HepG2 (cell line): Measurements from ENCODE around the gene POLR3GL. TPM values are rescaled to one million over a fixed set of nuclear protein-coding genes. Genes with fewer than 3 reads are reported as not detected.

Source experiments
- ARID2 ChIP-seq: sonication (generic); formaldehyde crosslinking; IDR thresholded peaks from 2 replicates; pipeline ENCODE4 v1.8.1; 2022; ENCODE audit warnings: mild to moderate bottlenecking, missing genetic modification reagents, borderline replicate concordance
- BRCA1 ChIP-seq: sonication (generic); formaldehyde crosslinking; IDR thresholded peaks from 2 replicates; pipeline ENCODE4 v1.4.0; 2020; ENCODE audit warnings: missing genetic modification reagents
- EHMT2 ChIP-seq: fragments of 200-600 bp; sonication (generic); IDR thresholded peaks from 2 replicates; pipeline ENCODE4 v1.7.0; 2017; ENCODE audit warnings: antibody characterized with exemption, low read depth, low read length, borderline replicate concordance
- MED8 ChIP-seq: sonication (generic); formaldehyde crosslinking; IDR thresholded peaks from 2 replicates; pipeline ENCODE4 v1.8.1; 2023; ENCODE audit warnings: mild to moderate bottlenecking, missing genetic modification reagents; ENCODE audit not compliant: insufficient replicate concordance
- NAIF1 ChIP-seq: sonication (generic); formaldehyde crosslinking; IDR thresholded peaks from 2 replicates; pipeline ENCODE4 v1.5.0; 2020; ENCODE audit warnings: mild to moderate bottlenecking, missing genetic modification reagents, borderline replicate concordance
- NFKB2 ChIP-seq: sonication (generic); formaldehyde crosslinking; IDR thresholded peaks from 2 replicates; pipeline ENCODE4 v1.4.0; 2020; ENCODE audit warnings: missing genetic modification reagents, borderline replicate concordance
- RARA ChIP-seq: IDR thresholded peaks from 2 replicates; pipeline ENCODE4 v1.6.1; 2016; ENCODE audit warnings: missing genetic modification reagents, missing compliant biosample characterization
- SKI ChIP-seq: fragments of 450-650 bp; IDR thresholded peaks from one replicate; pipeline ENCODE4 v1.6.1; 2018; ENCODE audit warnings: mild to moderate bottlenecking; ENCODE audit not compliant: partially characterized antibody
- TOPORS ChIP-seq: sonication (generic); formaldehyde crosslinking; IDR thresholded peaks from 2 replicates; pipeline ENCODE4 v1.8.0; 2023; ENCODE audit warnings: mild to moderate bottlenecking, missing genetic modification reagents
- USF2 ChIP-seq, 2 experiments: sonication (generic) in 1 of 2; formaldehyde crosslinking in 1 of 2; IDR thresholded peaks; 2 replicates each; pipeline versions ENCODE4 v1.5.1 to v1.6.1; 2011 to 2020; ENCODE audit warnings: borderline replicate concordance in 1 of 2, low read depth in 1 of 2, low read length in 1 of 2, mild to moderate bottlenecking in 1 of 2, missing genetic modification reagents in 1 of 2, moderate library complexity in 1 of 2
- ZFAT ChIP-seq: sonication (generic); formaldehyde crosslinking; conservative IDR thresholded peaks from 2 replicates; pipeline ENCODE4 v1.8.1; 2023; ENCODE audit warnings: missing genetic modification reagents, inconsistent platforms
- ZNF225 ChIP-seq: sonication (generic); formaldehyde crosslinking; IDR thresholded peaks from 2 replicates; pipeline ENCODE4 v1.4.0; 2020; ENCODE audit warnings: mild to moderate bottlenecking, missing genetic modification reagents
- ZNF296 ChIP-seq: sonication (generic); formaldehyde crosslinking; conservative IDR thresholded peaks from 2 replicates; pipeline ENCODE4 v1.5.0; 2020; ENCODE audit warnings: mild to moderate bottlenecking, missing genetic modification reagents
- ZNF577 ChIP-seq: sonication (generic); formaldehyde crosslinking; IDR thresholded peaks from 2 replicates; pipeline ENCODE4 v1.4.0; 2020; ENCODE audit warnings: mild to moderate bottlenecking, low read depth, missing genetic modification reagents, borderline replicate concordance
- ZNF646 ChIP-seq: sonication (generic); formaldehyde crosslinking; IDR thresholded peaks from 2 replicates; pipeline ENCODE4 v1.9.0; 2021; ENCODE audit warnings: mild to moderate bottlenecking, missing genetic modification reagents
- ZNF816 ChIP-seq: sonication (generic); formaldehyde crosslinking; IDR thresholded peaks from 2 replicates; pipeline ENCODE4 v1.8.0; 2022; ENCODE audit warnings: missing genetic modification reagents, mild to moderate bottlenecking, borderline replicate concordance
- polyA plus RNA-seq, 8 experiments: library from polyadenylated mRNA; depleted of rRNA in 3 of 8; stranded (reverse) in 7 of 8; unstranded in 1 of 8; fragments of >200 nt; fragmentation: Illumina TruSeq in 4 of 8; extraction: Trizol in 4 of 8; gene quantifications; 2 replicates each; pipeline versions ENCODE4 v1.2.1 to v1.2.3, GENCODE V29; 2011 to 2016; ENCODE audit warnings: low read depth in 4 of 8, missing spikeins in 1 of 8, mixed read lengths in 1 of 8; ENCODE audit not compliant: insufficient read depth in 1 of 8
- total RNA-seq, 5 experiments: library from RNA; depleted of rRNA; stranded (reverse); fragments of >200 nt; fragmentation: Illumina TruSeq; extraction: Trizol; gene quantifications; 2 replicates each; pipeline ENCODE4 v1.2.3, GENCODE V29; 2016; ENCODE audit warnings: low read depth in 1 of 5
- TF ChIP-seq, protein P1 (sequence below): sonication (generic); formaldehyde crosslinking; IDR thresholded peaks from 2 replicates; pipeline ENCODE4 v1.5.0; 2020; ENCODE audit warnings: mild to moderate bottlenecking, missing genetic modification reagents, moderate library complexity
- TF ChIP-seq, protein P2 (sequence below): sonication (generic); formaldehyde crosslinking; IDR thresholded peaks from 2 replicates; pipeline ENCODE4 v1.4.0; 2020; ENCODE audit warnings: mild to moderate bottlenecking, missing genetic modification reagents

The POLR3GL gene
- total and polyA plus RNA-seq, 2 of the 13 experiments (the other 11 are each of a cell fraction or from before 2014, with no cell fraction given), result 11.5 to 12.4 TPM

DNA sequence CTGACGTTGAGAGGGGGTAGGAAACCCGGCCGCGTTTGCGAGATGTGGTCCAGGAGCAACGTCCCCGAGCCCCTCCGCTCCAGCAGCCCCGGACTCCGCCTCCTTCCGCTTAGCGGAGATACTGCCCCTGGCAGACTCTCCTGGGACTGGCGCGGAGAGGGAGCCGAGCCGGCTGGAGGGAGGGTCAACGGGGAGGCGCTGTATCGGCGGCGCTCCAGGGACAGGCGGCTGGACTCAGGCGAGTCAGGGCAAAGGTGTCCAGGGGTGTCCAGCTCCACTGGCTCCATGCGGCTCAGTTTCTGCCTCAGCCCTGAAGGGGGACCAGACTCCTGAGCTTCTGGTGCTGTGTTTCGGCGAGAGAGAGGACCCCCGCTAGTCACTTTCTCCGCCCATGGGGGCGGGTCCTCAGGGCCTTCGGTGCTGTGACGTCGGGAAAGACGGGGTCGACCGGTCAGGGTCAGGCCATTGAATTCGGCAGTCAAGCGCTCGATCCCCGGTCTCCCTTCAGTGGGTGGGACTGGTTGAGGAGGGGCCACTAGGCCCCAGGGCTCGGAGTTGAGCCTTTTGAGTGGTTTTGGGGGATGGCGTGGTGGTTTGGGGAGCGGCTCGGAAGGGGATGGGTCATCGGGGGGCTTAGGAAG lies 3.9 kb upstream of the POLR3GL start (continued):
- no peak for TF ChIP-seq ZNF646
- TF ChIP-seq EHMT2, result no peak
- no peak for TF ChIP-seq USF2 (IDR thresholded peaks at IDR 0.05; ENCODE audit: low read depth, low read length)
- TF ChIP-seq USF2 (CRISPR knock-in tag; IDR thresholded peaks at IDR 0.05; ENCODE audit: borderline replicate concordance), result no peak
- peak; percentile 32 for TF ChIP-seq SKI
- TF ChIP-seq ZFAT (CRISPR knock-in tag), result no peak
- no peak for TF ChIP-seq MED8 (CRISPR knock-in tag)
- no peak for TF ChIP-seq TOPORS
- TF ChIP-seq, protein P1, sequence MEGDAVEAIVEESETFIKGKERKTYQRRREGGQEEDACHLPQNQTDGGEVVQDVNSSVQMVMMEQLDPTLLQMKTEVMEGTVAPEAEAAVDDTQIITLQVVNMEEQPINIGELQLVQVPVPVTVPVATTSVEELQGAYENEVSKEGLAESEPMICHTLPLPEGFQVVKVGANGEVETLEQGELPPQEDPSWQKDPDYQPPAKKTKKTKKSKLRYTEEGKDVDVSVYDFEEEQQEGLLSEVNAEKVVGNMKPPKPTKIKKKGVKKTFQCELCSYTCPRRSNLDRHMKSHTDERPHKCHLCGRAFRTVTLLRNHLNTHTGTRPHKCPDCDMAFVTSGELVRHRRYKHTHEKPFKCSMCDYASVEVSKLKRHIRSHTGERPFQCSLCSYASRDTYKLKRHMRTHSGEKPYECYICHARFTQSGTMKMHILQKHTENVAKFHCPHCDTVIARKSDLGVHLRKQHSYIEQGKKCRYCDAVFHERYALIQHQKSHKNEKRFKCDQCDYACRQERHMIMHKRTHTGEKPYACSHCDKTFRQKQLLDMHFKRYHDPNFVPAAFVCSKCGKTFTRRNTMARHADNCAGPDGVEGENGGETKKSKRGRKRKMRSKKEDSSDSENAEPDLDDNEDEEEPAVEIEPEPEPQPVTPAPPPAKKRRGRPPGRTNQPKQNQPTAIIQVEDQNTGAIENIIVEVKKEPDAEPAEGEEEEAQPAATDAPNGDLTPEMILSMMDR (CRISPR knock-in tag), result peak; percentile 64
- no peak for TF ChIP-seq ZNF577 (CRISPR knock-in tag)
- TF ChIP-seq NAIF1, result no peak
- no peak for TF ChIP-seq BRCA1
- TF ChIP-seq RARA, result 0 out of 2 replicates have a peak, but pooled peaks have one; percentile 23
- peak; percentile 71; the same call in 1 of the 2 replicates for TF ChIP-seq ZNF225 (CRISPR knock-in tag)
- TF ChIP-seq, protein P2, sequence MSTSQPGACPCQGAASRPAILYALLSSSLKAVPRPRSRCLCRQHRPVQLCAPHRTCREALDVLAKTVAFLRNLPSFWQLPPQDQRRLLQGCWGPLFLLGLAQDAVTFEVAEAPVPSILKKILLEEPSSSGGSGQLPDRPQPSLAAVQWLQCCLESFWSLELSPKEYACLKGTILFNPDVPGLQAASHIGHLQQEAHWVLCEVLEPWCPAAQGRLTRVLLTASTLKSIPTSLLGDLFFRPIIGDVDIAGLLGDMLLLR (CRISPR knock-in tag), result no peak
- peak; percentile 37; the same call in 1 of the 2 replicates for TF ChIP-seq NFKB2 (CRISPR knock-in tag)
- TF ChIP-seq ZNF296, result no peak; the same call in 1 of the 2 replicates
- 0 out of 2 replicates have a peak, but pooled peaks have one; percentile 32 for TF ChIP-seq ZNF816 (CRISPR knock-in tag)
- TF ChIP-seq ARID2 (CRISPR knock-in tag), result no peak
